Brain pericyte (primary cell): ENCODE data around the gene VGF.
"Not testable (repeated sequence)": the region's sequence is repeated elsewhere in the genome, so short reads cannot be mapped to it uniquely, and the experiment has no call there.

Experiments
- DNase-seq: peaks from one replicate; pipeline ENCODE4 v3.0.0-alpha.2; 2012; ENCODE audit warnings: low read depth, low spot score

VGF gene

GRCh38 chr7:101116898-101117297, 48.5 kb downstream of the VGF start:
- no peak for DNase-seq

- DNase-seq, result no peak
Measured at GRCh38 chr7:101115215-101115614, 50.2 kb downstream of the VGF start.

GRCh38 chr7:101114492-101114891, 50.9 kb downstream of the VGF start:
- DNase-seq, result no peak

- no peak for DNase-seq
Measured at GRCh38 chr7:101113836-101114235, 51.5 kb downstream of the VGF start.

- DNase-seq, result not testable (repeated sequence)
Measured at GRCh38 chr7:101113140-101113539, 52.2 kb downstream of the VGF start.
